GM19025 (cell line): Measurements from ENCODE around the gene CMTM3.
"Not testable (repeated sequence)": the region's sequence is repeated elsewhere in the genome, so short reads cannot be mapped to it uniquely, and the experiment has no call there.

ENCODE experiments used
- ATAC-seq: cut with Tn5 transposase; IDR thresholded peaks from one replicate; pipeline ENCODE4 v1.9.1; 2021; ENCODE audit warnings: mild to moderate bottlenecking, low read depth, moderate library complexity; ENCODE audit not compliant: unreplicated experiment

The CMTM3 gene

GRCh38 chr16:66604376-66605176 is at the start of gene CMTM3:
Gene CMTM3 (plus strand): TSS chr16:66604704. CDS start chr16:66604806, 102 bp downstream.
- ATAC-seq, result peak; percentile 39

GRCh38 chr16:66560107-66560506 is 44.4 kb upstream of the CMTM3 start:
- ATAC-seq, result no peak

- no peak for ATAC-seq
These were observed 43.0 kb upstream of the CMTM3 start for GRCh38 chr16:66561381-66562080.

GRCh38 chr16:66562409-66562808 is 42.1 kb upstream of the CMTM3 start:
- ATAC-seq, result no peak

- no peak for ATAC-seq
These were observed 41.5 kb upstream of the CMTM3 start for GRCh38 chr16:66562986-66563385.

GRCh38 chr16:66563574-66564334 is 40.8 kb upstream of the CMTM3 start:
- no peak for ATAC-seq

GRCh38 chr16:66566051-66566901 is 38.2 kb upstream of the CMTM3 start, which contains the start of gene CMTM1:
Gene CMTM1 (plus strand): TSS chr16:66566439. CDS start chr16:66566514, 75 bp downstream.
- ATAC-seq, result no peak

- not testable (repeated sequence) for ATAC-seq
These were observed 37.2 kb upstream of the CMTM3 start for GRCh38 chr16:66567270-66567669.

- no peak for ATAC-seq
These were observed 36.1 kb upstream of the CMTM3 start for GRCh38 chr16:66568355-66568754.

- no peak for ATAC-seq
These were observed 35.4 kb upstream of the CMTM3 start for GRCh38 chr16:66569131-66569530.

- no peak for ATAC-seq
These were observed 34.6 kb upstream of the CMTM3 start for GRCh38 chr16:66569827-66570405.

GRCh38 chr16:66572356-66572755 is 32.1 kb upstream of the CMTM3 start:
- no peak for ATAC-seq

- no peak for ATAC-seq
These were observed 30.4 kb upstream of the CMTM3 start for GRCh38 chr16:66574081-66574480.

- no peak for ATAC-seq
These were observed 30.0 kb upstream of the CMTM3 start for GRCh38 chr16:66574531-66574930.

GRCh38 chr16:66575060-66575459 is 29.4 kb upstream of the CMTM3 start:
- no peak for ATAC-seq

- no peak for ATAC-seq
These were observed 28.2 kb upstream of the CMTM3 start for GRCh38 chr16:66576296-66576695.

- no peak for ATAC-seq
These were observed 25.6 kb upstream of the CMTM3 start, which contains the start of gene CMTM2 for GRCh38 chr16:66578651-66579531. Gene CMTM2 (plus strand): TSS chr16:66579463. CDS start chr16:66579608, 145 bp downstream.

- ATAC-seq, result no peak
These were observed 23.8 kb upstream of the CMTM3 start for GRCh38 chr16:66580605-66581209.
